ENCODE measurements around the gene LENG8.
A peak's percentile ranks its signal among the peaks of the same experiment; 100 is the strongest.
"Not testable (repeated sequence)": the region's sequence is repeated elsewhere in the genome, so short reads cannot be mapped to it uniquely, and the experiment has no call there.

Gene LENG8

GRCh38 chr19:54462047-54462654, 13.2 kb downstream of the LENG8 start:
- FAIRE-seq: no peak

DNA sequence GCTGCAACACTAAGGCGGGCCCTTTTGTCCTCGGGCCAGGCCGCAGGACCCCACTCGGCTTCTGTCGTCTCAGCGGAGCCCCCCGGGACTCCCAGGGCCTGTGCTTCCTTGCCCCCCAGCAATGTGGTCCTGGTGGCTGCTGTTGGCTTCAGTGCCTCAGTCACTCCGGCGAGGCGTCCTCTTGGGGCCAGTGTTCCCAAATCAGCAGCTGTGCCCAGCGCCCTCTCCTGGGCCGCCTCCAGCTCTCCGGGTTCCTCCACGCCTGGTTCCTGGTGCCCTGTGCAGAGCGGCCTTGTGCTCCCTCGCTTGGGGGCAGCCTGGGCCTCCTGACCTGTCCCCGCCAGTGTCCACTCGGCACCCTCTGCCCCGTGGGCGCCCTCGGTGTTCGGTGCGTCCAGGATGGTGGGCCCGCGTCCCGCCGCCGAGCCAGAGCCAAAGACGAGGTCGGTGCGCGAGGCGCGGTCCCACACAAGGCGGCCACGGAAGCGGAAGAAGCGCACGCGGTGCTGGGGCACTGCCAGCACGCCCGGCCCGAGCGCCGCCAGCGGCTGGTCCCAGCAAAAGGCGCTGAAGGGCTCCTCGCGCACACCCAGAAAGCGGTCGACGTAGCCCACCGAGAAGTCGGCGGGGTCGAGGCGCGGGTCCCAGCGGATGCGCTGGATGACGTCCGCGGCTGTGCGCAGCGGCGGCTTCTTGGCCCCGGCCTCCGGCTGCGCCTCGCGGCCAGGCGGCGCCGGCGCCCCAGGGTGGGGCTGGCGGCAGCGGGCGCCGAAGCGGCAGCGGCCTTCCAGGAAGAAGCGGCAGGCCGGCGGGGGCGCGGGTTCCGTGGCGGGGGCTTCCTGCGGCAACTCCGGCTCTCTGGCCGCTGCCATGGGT, 13.9 kb downstream of the LENG8 start:
- FAIRE-seq: no peak

GRCh38 chr19:54463531-54464043, 14.6 kb downstream of the LENG8 start, which contains the start of gene LENG9:
Gene LENG9, minus strand, starts transcription at chr19:54463778. Its CDS starts 252 bp downstream, at chr19:54463526.
- no peak for FAIRE-seq

- FAIRE-seq: peak; percentile 89
Measured at GRCh38 chr19:54464044-54464629, 15.1 kb downstream of the LENG8 start.

DNA sequence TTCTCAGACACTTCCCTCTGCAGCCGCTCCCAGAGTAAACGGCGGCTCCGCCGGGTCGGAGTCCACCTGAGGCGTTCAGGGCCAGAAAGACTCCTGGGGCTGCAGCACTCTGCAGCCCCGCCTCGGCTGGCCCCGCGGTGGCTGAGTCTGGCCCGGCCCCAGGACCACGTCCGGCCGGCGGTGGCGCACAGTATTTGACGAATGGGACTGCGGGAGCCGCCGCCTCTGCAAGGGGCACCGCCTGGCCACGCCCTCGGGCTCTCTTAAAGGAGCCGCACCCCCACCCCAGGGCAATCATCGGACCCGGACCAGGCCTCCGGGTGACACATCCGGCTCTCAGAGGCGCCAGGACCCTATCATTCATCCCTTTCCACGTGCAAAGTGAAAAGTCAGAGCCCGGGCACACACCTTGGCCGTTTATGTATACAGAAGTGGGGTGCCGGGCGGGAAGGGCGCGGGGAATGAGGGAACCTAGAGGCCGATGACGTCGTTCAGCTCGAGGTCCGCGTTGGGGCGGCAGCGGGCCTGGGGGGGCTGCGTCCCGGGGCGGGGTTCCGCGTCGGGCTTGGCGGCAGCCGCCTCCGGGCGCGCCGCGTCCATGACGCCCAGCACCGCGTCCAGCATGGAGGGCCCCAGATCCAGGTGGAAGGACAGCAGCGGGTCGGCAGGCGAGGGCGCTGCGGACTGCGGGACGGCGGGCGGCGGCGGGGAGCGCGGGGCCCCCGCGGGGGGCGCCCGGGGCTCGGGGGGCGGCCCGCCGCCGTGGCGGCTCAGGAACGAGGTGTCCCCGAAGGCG, 15.8 kb downstream of the LENG8 start:
- no peak for FAIRE-seq

DNA sequence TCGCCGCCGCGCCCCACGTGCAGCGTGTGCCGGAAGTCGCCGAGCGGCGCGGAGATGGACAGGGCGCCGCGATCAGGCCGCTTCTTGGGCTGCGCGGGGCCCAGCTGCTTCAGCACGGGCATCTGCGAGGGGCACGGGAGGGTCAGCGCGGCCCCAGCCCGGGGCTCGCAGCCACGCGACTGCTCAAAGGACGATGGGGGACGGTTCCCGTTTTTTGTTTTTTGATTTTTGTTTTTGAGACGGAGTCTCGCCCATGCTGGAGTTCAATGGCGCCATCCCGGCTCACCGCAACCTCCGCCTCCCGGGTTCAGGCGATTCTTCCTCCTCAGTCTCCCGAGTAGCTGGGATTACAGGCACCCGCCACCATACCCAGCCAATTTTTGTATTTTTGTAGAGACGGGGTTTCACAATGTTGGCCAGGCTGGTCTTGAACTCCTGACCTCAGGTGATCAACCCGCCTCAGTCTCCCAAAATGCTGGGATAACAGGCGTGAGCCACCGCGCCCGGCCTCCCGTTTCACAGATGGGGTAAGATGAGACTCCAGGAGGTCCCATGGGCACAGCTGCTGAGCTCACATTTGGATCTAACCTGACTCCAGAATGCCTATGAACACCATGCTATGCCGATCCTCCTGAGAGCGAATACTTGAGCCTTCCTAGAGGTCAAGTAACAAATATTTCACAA, 16.6 kb downstream of the LENG8 start:
- FAIRE-seq: no peak

GRCh38 chr19:54466110-54466480, 17.1 kb downstream of the LENG8 start:
- not testable (repeated sequence) for FAIRE-seq

- no peak for FAIRE-seq
Measured at GRCh38 chr19:54469496-54469934, 20.5 kb downstream of the LENG8 start.

DNA sequence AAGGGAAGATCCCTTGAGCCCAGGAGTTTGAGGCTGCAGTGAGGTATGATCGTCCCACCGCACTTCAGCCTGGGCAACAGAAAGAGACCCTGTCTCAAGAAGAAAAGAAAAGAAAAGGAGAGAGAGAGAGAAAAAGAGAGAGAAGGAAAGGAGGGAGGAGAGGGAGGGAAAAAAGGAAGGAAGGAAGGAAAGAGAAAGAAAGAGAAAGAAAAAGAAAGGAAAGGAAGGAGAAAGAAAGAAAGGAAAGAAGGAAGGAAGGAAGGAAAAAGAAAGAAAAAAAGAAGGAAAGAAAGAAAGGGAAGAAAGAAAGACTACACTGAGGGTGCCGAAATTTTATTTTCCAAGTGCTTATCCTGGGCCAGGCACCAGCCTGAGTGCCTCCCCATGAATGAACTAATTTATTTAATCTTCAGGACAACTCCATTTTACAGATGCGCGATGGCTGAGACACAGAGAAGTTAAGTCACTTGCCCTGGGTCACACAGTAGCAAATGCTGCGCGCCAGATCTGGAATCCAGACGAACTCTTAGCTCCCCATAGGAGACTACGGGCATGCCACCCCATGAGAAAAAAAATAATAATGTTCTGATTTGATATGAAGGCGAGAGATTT, 21.4 kb downstream of the LENG8 start:
- FAIRE-seq: no peak

GRCh38 chr19:54470991-54471782, 22.2 kb downstream of the LENG8 start:
- FAIRE-seq: no peak

DNA sequence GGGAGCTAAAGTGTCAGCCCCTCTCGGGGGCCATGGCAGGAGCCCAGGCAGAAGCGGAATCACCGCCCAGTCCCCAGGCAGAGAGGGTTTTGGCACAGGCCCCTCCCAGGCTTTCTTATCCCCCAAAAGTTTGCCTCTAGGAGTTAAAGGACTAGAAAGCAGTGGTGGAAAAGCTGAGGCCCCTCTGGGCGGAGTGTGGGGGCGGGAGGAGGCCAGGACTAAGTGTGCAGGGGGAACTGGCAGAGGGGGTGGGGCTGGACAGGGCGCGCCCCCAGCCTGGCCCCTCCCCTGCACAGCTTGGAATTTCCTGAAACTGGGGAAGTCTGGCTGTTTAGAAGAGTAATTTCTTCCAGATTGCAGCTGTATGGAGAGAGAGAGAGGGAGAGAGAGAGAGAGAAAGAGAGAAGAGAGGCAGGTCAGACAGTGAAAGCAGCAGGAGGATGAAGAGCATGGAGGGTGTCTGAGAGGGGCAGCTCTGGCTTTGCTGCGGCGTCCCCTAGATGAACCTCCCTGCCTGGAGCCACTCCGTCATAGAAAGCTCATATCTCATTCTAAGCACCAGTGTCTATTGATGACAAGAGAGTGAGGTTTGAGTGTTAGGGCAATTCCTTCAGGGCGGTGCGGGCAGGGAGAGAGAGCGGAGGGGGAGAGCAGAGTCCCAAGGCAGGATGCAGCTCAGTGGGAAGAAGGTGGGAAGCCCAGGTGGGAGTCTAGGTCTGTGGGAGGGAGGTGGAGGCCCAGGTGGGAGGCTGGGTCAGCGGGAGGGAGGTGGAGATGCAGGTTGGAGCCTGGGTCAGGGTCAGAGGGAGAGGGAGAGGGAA, 24.3 kb downstream of the LENG8 start, which contains the start of gene CDC42EP5:
Gene CDC42EP5, minus strand, starts transcription at position 226 of the 821 bp plus-strand sequence. CDS start 7,749 bp downstream, outside the sequence.
- no peak for FAIRE-seq

GRCh38 chr19:54473892-54474372, 24.9 kb downstream of the LENG8 start:
- no peak for FAIRE-seq

GRCh38 chr19:54475706-54476105, 26.7 kb downstream of the LENG8 start:
- no peak for FAIRE-seq

DNA sequence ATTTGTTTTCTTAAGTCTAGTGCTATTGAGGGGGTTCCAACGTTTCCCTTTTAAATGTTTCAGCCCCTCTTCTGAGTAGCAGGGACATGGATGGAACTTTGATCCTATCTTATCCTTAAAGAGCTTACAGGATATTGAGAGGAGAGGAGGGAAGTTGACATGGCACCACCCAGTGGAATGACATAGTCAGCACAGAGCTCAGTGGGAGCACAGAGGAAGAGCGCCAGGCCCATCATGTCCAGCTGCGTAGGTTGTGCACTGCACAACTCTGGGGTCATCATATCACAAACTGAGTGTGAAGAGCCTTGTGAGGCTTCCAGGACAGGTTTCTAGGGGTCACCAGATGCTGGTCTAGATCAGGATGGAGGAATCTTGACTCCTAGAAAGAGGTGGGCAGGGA, 28.7 kb downstream of the LENG8 start:
- FAIRE-seq: no peak

DNA sequence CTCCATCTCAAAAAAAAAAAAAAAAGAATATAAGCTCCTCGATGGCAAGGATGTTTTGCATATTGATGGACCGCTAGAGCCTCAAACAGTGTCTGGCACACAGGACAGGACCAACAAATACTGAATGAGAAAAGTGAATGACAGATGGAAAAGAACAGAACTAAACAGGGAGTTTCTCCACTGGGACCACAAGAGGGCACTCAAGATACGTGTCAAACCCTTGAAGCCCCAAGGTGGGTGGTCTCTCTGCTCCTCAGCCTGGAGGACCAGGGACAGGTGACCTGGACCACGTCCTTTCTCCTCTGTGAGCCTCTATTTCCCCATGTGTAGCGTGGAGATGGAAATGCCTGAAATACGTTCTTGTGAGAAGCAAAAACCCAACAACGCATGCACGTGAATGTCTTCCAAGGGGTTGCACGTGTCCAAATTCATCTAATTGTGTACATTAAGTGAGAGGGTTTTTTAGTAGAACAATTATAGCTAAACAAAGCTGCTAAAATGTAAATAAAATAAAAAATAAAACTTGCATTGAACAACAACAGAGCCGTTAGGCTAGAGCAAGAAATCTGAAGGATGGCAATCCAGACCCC, 29.8 kb downstream of the LENG8 start:
- no peak for FAIRE-seq

- no peak for FAIRE-seq
Measured at GRCh38 chr19:54480051-54480450, 31.1 kb downstream of the LENG8 start.

DNA sequence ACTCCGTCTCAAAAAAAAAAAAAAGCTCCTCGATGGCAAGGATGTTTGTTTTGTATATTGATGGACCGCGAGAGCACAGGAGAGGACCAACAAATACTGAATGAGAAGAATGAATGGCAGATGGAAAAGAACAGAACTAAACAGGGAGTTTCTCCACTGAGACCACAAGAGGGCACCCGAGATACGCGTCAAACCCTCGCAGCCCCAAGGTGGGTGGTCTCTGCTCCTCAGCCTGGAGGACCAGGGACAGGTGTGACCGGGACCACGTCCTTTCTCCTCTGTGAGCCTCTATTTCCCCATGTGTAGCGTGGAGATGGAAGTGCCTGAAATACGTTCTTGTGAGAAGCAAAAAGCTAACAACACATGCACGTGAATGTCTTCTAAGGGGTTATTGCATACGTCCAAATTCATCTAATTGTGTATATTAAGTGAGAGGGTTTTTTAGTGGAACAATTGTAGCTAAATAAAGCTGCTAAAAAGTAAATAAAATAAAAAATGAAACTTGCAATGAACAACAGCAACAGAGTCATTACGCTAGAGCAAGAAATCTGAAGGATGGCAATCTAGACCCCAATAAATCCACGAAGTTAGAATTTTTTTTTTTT, 32.4 kb downstream of the LENG8 start:
- FAIRE-seq: no peak

DNA sequence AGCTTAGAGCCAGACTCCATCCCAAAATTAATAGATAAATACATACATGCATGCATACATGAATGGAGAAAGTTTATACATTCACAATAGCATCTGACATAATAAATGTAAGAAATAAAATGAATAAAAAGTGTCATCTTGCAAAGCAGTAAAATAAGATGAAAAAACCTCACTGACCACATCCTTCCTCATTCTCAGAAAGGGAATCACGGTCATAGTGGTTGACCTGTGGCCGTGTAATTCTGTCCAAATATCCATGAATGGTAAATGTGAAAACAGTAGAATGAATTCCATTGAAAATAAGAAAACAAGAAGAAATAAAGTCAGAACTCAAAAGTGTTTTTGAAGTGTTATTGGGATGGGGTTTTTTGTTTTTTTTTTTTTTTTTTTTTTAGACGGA, 33.9 kb downstream of the LENG8 start:
- FAIRE-seq: no peak

- no peak for FAIRE-seq
Measured at GRCh38 chr19:54484451-54484850, 35.5 kb downstream of the LENG8 start.

Measured in colon (tissue), 2 donors.